ENCODE data around the gene TRMU.

Gene TRMU

GRCh38 chr22:46367707-46368191 lies 32.2 kb downstream of the TRMU start:
- TF ChIP-seq TCF12 (IDR thresholded peaks at IDR 0.05; ENCODE audit: low read depth): 0 out of 2 replicates have a peak, but pooled peaks have one; percentile 1
- TF ChIP-seq RAD21 (IDR thresholded peaks at IDR 0.05; ENCODE audit: low read depth): peak; percentile 94
- no peak for TF ChIP-seq YY1 (IDR thresholded peaks at IDR 0.05; ENCODE audit: low read depth)
- no peak for TF ChIP-seq TAF1 (IDR thresholded peaks at IDR 0.05; ENCODE audit: low read depth)
- peak; percentile 67; the same call in 1 of the 2 replicates for TF ChIP-seq MAX (IDR thresholded peaks at IDR 0.05)
- TF ChIP-seq EGR1 (IDR thresholded peaks at IDR 0.05): no peak
- TF ChIP-seq TEAD4 (IDR thresholded peaks at IDR 0.05): peak; percentile 88

GRCh38 chr22:46368422-46368821 lies 32.9 kb downstream of the TRMU start:
- TF ChIP-seq TAF1 (IDR thresholded peaks at IDR 0.05; ENCODE audit: low read depth): no peak
- no peak for TF ChIP-seq ZBTB7A (IDR thresholded peaks at IDR 0.05; ENCODE audit: low read depth)
- TF ChIP-seq CREB1 (IDR thresholded peaks at IDR 0.05; ENCODE audit: low read depth): no peak
- TF ChIP-seq REST (IDR thresholded peaks at IDR 0.05; ENCODE audit: low read depth): no peak
- no peak for TF ChIP-seq TCF12 (IDR thresholded peaks at IDR 0.05; ENCODE audit: low read depth)
- no peak for TF ChIP-seq YY1 (IDR thresholded peaks at IDR 0.05; ENCODE audit: low read depth)
- TF ChIP-seq, protein P1, sequence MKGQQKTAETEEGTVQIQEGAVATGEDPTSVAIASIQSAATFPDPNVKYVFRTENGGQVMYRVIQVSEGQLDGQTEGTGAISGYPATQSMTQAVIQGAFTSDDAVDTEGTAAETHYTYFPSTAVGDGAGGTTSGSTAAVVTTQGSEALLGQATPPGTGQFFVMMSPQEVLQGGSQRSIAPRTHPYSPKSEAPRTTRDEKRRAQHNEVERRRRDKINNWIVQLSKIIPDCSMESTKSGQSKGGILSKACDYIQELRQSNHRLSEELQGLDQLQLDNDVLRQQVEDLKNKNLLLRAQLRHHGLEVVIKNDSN (IDR thresholded peaks at IDR 0.05): no peak
- TF ChIP-seq CEBPB (IDR thresholded peaks at IDR 0.05): no peak
- TF ChIP-seq TEAD4 (IDR thresholded peaks at IDR 0.05): no peak
- no peak for TF ChIP-seq EP300 (IDR thresholded peaks at IDR 0.05; ENCODE audit: borderline replicate concordance)
- no peak for TF ChIP-seq MAX (IDR thresholded peaks at IDR 0.05)
- TF ChIP-seq EGR1 (IDR thresholded peaks at IDR 0.05): no peak
- TF ChIP-seq FOXM1 (IDR thresholded peaks at IDR 0.05; ENCODE audit: borderline replicate concordance, low read depth): no peak
- TF ChIP-seq RAD21 (IDR thresholded peaks at IDR 0.05; ENCODE audit: low read depth): no peak
- no peak for TF ChIP-seq NFIC (IDR thresholded peaks at IDR 0.05)

- TF ChIP-seq CEBPB (IDR thresholded peaks at IDR 0.05) (no peak), NFIC (IDR thresholded peaks at IDR 0.05) (no peak), TEAD4 (IDR thresholded peaks at IDR 0.05) (no peak), TAF1 (IDR thresholded peaks at IDR 0.05; ENCODE audit: low read depth) (no peak), YY1 (IDR thresholded peaks at IDR 0.05; ENCODE audit: low read depth) (no peak), TCF12 (IDR thresholded peaks at IDR 0.05; ENCODE audit: low read depth) (no peak), MAX (IDR thresholded peaks at IDR 0.05) (no peak), EP300 (IDR thresholded peaks at IDR 0.05; ENCODE audit: borderline replicate concordance) (no peak), EGR1 (IDR thresholded peaks at IDR 0.05) (no peak), RAD21 (IDR thresholded peaks at IDR 0.05; ENCODE audit: low read depth) (no peak), CREB1 (IDR thresholded peaks at IDR 0.05; ENCODE audit: low read depth) (no peak), REST (IDR thresholded peaks at IDR 0.05; ENCODE audit: low read depth) (no peak), FOXM1 (IDR thresholded peaks at IDR 0.05; ENCODE audit: borderline replicate concordance, low read depth) (no peak), ZBTB7A (IDR thresholded peaks at IDR 0.05; ENCODE audit: low read depth) (no peak)
- TF ChIP-seq, protein P1 (IDR thresholded peaks at IDR 0.05): no peak
Measured at GRCh38 chr22:46368871-46369715, 33.6 kb downstream of the TRMU start.

- TF ChIP-seq, protein P1 (IDR thresholded peaks at IDR 0.05): no peak
- no peak for TF ChIP-seq TCF12 (IDR thresholded peaks at IDR 0.05; ENCODE audit: low read depth)
- TF ChIP-seq NFIC (IDR thresholded peaks at IDR 0.05): no peak
- no peak for TF ChIP-seq TAF1 (IDR thresholded peaks at IDR 0.05; ENCODE audit: low read depth)
- no peak for TF ChIP-seq TEAD4 (IDR thresholded peaks at IDR 0.05)
- no peak for TF ChIP-seq MAX (IDR thresholded peaks at IDR 0.05)
- no peak for TF ChIP-seq RAD21 (IDR thresholded peaks at IDR 0.05; ENCODE audit: low read depth)
- no peak for TF ChIP-seq EP300 (IDR thresholded peaks at IDR 0.05; ENCODE audit: borderline replicate concordance)
- no peak for TF ChIP-seq REST (IDR thresholded peaks at IDR 0.05; ENCODE audit: low read depth)
- no peak for TF ChIP-seq CEBPB (IDR thresholded peaks at IDR 0.05)
- no peak for TF ChIP-seq ZBTB7A (IDR thresholded peaks at IDR 0.05; ENCODE audit: low read depth)
- TF ChIP-seq EGR1 (IDR thresholded peaks at IDR 0.05): no peak
- TF ChIP-seq FOXM1 (IDR thresholded peaks at IDR 0.05; ENCODE audit: borderline replicate concordance, low read depth): no peak
- TF ChIP-seq YY1 (IDR thresholded peaks at IDR 0.05; ENCODE audit: low read depth): no peak
- TF ChIP-seq CREB1 (IDR thresholded peaks at IDR 0.05; ENCODE audit: low read depth): no peak
Measured at GRCh38 chr22:46369716-46370583, 34.4 kb downstream of the TRMU start.

Data from Ishikawa (cell line).